HG03175 (cell line): Measurements from ENCODE around the gene ARL17A.
"Not testable (repeated sequence)": the region's sequence is repeated elsewhere in the genome, so short reads cannot be mapped to it uniquely, and the experiment has no call there.

Experiments
- ATAC-seq: cut with Tn5 transposase; IDR thresholded peaks from one replicate; pipeline ENCODE4 v1.9.1; 2021; ENCODE audit warnings: mild to moderate bottlenecking, moderate library complexity; ENCODE audit not compliant: unreplicated experiment

ARL17A gene

GRCh38 chr17:46559155-46559554 lies 20.3 kb downstream of the ARL17A start:
- ATAC-seq: not testable (repeated sequence)

- not testable (repeated sequence) for ATAC-seq
These were observed 30.9 kb downstream of the ARL17A start for GRCh38 chr17:46548607-46549006.

- not testable (repeated sequence) for ATAC-seq
These were observed 44.8 kb downstream of the ARL17A start for GRCh38 chr17:46534716-46535115.

GRCh38 chr17:46512168-46512567 lies 67.3 kb downstream of the ARL17A start, which contains the start of gene LRRC37A2:
TSS of gene LRRC37A2 (plus strand) at chr17:46512468. CDS start at chr17:46512713, 245 bp downstream.
- ATAC-seq: not testable (repeated sequence)

GRCh38 chr17:46505896-46506295 lies 73.6 kb downstream of the ARL17A start:
- not testable (repeated sequence) for ATAC-seq

GRCh38 chr17:46499437-46500139 lies 79.9 kb downstream of the ARL17A start:
- not testable (repeated sequence) for ATAC-seq

GRCh38 chr17:46492021-46492420 lies 87.5 kb downstream of the ARL17A start:
- not testable (repeated sequence) for ATAC-seq

- not testable (repeated sequence) for ATAC-seq
These were observed 98.2 kb downstream of the ARL17A start for GRCh38 chr17:46481310-46481709.

GRCh38 chr17:46478823-46479222 lies 100.7 kb downstream of the ARL17A start:
- ATAC-seq: not testable (repeated sequence)

GRCh38 chr17:46475583-46475982 lies 103.9 kb downstream of the ARL17A start:
- ATAC-seq: not testable (repeated sequence)

- not testable (repeated sequence) for ATAC-seq
These were observed 105.0 kb downstream of the ARL17A start for GRCh38 chr17:46474489-46474888.

- ATAC-seq: not testable (repeated sequence)
These were observed 111.9 kb downstream of the ARL17A start for GRCh38 chr17:46467618-46468017.
